Measurements from ENCODE around the gene DGKB.

DNA sequence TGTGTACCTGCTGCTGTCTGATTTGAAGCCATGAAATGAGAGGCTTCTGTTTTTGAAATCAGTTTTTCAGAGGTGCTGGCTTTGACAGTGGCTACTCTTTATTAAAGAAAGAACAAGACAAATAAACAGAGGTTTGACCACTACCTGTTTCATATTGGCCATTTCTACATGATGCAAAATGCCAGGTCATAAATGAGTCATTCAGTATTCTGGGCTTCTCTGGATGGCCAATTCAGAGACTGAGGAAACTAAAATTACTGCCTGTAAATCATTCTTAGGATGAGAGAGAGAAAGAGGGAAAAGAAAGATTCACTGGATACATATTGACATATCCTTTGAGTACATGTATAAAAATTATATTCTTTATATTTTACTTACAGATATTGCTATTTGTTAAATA lies 609.8 kb downstream of the DGKB start:
- TF ChIP-seq NRF1 (IDR thresholded peaks at IDR 0.05; ENCODE audit: low read depth, low read length): no peak
- no peak for TF ChIP-seq POLR2A (IDR thresholded peaks at IDR 0.05; ENCODE audit: control extremely low read depth in 1 of 2, low read depth in 2 of 2, low read length in 2 of 2)
- TF ChIP-seq, protein P1, sequence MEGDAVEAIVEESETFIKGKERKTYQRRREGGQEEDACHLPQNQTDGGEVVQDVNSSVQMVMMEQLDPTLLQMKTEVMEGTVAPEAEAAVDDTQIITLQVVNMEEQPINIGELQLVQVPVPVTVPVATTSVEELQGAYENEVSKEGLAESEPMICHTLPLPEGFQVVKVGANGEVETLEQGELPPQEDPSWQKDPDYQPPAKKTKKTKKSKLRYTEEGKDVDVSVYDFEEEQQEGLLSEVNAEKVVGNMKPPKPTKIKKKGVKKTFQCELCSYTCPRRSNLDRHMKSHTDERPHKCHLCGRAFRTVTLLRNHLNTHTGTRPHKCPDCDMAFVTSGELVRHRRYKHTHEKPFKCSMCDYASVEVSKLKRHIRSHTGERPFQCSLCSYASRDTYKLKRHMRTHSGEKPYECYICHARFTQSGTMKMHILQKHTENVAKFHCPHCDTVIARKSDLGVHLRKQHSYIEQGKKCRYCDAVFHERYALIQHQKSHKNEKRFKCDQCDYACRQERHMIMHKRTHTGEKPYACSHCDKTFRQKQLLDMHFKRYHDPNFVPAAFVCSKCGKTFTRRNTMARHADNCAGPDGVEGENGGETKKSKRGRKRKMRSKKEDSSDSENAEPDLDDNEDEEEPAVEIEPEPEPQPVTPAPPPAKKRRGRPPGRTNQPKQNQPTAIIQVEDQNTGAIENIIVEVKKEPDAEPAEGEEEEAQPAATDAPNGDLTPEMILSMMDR (IDR thresholded peaks at IDR 0.05; ENCODE audit: control extremely low read depth in 1 of 3, insufficient read depth in 1 of 3, low read depth in 1 of 3, low read length in 3 of 3): no peak
- no peak for TF ChIP-seq JUND (IDR thresholded peaks at IDR 0.05; ENCODE audit: low read length)
- no peak for TF ChIP-seq RFX5 (IDR thresholded peaks at IDR 0.05; ENCODE audit: borderline replicate concordance, low read depth, low read length)
- TF ChIP-seq POLR2AphosphoS5 (IDR thresholded peaks at IDR 0.05; ENCODE audit: low read depth, low read length): no peak
- TF ChIP-seq, protein P2, sequence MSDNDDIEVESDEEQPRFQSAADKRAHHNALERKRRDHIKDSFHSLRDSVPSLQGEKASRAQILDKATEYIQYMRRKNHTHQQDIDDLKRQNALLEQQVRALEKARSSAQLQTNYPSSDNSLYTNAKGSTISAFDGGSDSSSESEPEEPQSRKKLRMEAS (IDR thresholded peaks at IDR 0.05): no peak
- no peak for TF ChIP-seq ASH2L (IDR thresholded peaks at IDR 0.05; ENCODE audit: low read length)

Data from H1 (cell line).